Inflammatory macrophage treated with lipopolysaccharide for 1 hour (primary cell): ENCODE results near the gene FAM89A.
"Not testable (repeated sequence)": the region's sequence is repeated elsewhere in the genome, so short reads cannot be mapped to it uniquely, and the experiment has no call there.

Source experiments
- DNase-seq, 2 donors: peaks; one replicate each; pipeline ENCODE4 v3.0.0-alpha.2; 2020 to 2022

The FAM89A gene

GRCh38 chr1:230986976-230987375 is 53.1 kb downstream of the FAM89A start:
- no peak for DNase-seq

GRCh38 chr1:230985711-230986110 is 54.3 kb downstream of the FAM89A start:
- no peak for DNase-seq

- DNase-seq, result not testable (repeated sequence)
These were observed 55.2 kb downstream of the FAM89A start for GRCh38 chr1:230984622-230985515.

- DNase-seq, result no peak
These were observed 56.2 kb downstream of the FAM89A start for GRCh38 chr1:230983811-230984210.

- DNase-seq, result no peak
These were observed 57.4 kb downstream of the FAM89A start for GRCh38 chr1:230982696-230983095.

GRCh38 chr1:230979952-230980351 is 60.1 kb downstream of the FAM89A start:
- no peak for DNase-seq

- DNase-seq, result no peak
These were observed 60.7 kb downstream of the FAM89A start for GRCh38 chr1:230979389-230979716.

GRCh38 chr1:230978491-230979388 is 61.3 kb downstream of the FAM89A start, which contains the start of the genes ARV1 and TTC13:
Gene ARV1 (plus strand): TSS chr1:230979094. CDS start chr1:230979106, 12 bp downstream.
Gene TTC13 (minus strand): TSS chr1:230978861. CDS start chr1:230978830, 31 bp downstream.
- DNase-seq, result peak; percentile 96 to 99

GRCh38 chr1:230977761-230978490 is 62.1 kb downstream of the FAM89A start:
- DNase-seq, result no peak

GRCh38 chr1:230976825-230977747 is 63.0 kb downstream of the FAM89A start:
- peak; percentile 36 to 45 for DNase-seq

- DNase-seq, result no peak
These were observed 63.7 kb downstream of the FAM89A start for GRCh38 chr1:230976360-230976759.

GRCh38 chr1:230975636-230976035 is 64.4 kb downstream of the FAM89A start:
- no peak for DNase-seq

- peak; percentile 69 to 71 for DNase-seq
These were observed 67.2 kb downstream of the FAM89A start for GRCh38 chr1:230972855-230973271.

GRCh38 chr1:230971771-230972170 is 68.3 kb downstream of the FAM89A start:
- DNase-seq, result no peak

GRCh38 chr1:230970432-230970831 is 69.6 kb downstream of the FAM89A start:
- no peak for DNase-seq
